ENCODE results near the gene TMEM156.
"Not testable (repeated sequence)": the region's sequence is repeated elsewhere in the genome, so short reads cannot be mapped to it uniquely, and the experiment has no call there.

The TMEM156 gene

DNA sequence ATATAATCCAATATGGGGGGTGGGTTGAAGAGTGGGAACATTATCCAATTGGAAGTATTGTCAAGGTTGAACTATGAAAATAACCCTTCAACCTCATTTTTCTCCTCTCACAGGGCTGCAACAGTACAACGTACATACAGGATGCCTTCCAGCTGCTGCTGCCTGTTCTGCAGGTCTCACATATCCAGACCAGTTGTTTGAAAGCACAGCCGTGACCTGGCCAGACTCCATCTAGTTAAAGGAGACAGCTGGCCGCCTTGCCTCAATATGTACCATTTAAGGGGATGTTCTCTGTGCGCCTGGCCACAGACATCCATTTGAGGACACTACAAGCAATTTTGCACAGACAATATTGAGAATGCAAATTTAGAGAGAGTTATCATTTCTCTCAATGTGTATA lies 88.9 kb downstream of the TMEM156 start (continued):
- TF ChIP-seq, protein P1, sequence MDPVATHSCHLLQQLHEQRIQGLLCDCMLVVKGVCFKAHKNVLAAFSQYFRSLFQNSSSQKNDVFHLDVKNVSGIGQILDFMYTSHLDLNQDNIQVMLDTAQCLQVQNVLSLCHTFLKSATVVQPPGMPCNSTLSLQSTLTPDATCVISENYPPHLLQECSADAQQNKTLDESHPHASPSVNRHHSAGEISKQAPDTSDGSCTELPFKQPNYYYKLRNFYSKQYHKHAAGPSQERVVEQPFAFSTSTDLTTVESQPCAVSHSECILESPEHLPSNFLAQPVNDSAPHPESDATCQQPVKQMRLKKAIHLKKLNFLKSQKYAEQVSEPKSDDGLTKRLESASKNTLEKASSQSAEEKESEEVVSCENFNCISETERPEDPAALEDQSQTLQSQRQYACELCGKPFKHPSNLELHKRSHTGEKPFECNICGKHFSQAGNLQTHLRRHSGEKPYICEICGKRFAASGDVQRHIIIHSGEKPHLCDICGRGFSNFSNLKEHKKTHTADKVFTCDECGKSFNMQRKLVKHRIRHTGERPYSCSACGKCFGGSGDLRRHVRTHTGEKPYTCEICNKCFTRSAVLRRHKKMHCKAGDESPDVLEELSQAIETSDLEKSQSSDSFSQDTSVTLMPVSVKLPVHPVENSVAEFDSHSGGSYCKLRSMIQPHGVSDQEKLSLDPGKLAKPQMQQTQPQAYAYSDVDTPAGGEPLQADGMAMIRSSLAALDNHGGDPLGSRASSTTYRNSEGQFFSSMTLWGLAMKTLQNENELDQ (tag by site-specific recombination; IDR thresholded peaks at IDR 0.05; ENCODE audit: low read depth): no peak

DNA sequence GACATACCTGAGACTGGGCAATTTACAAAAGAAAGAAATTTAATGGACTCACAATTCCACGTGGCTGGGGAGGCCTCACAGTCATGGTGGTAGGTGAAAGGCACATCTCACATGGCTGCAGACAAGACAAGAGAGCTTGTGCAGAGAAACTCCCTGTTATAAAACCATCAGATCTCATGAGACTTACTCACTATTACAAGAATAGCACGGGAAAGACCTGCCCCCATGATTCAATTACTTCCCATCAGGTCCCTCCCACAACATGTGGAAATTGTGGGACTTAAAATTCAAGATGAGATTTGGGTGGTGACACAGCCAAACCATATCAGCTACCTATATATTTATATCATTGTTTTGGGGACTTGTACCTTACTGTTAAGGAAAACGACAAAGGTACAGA lies 90.3 kb downstream of the TMEM156 start:
- CTCF ChIA-PET; H3K4me1 ChIP-seq (ENCODE audit: control insufficient read depth, insufficient read depth, low read length); H3K27ac ChIP-seq (ENCODE audit: extremely low read depth, low read depth, low read length); H3K9me3 ChIP-seq (ENCODE audit: control insufficient read depth, insufficient read depth, low read depth, low read length); H3K4me3 ChIP-seq (ENCODE audit: low read depth, low read length): not testable (repeated sequence)
- POLR2A ChIA-PET: interaction anchor here (0.5 kb wide), 1 partner anchor 413 kb away, joined by 7 read pairs; no protein-coding TSS in a partner anchor
- H3K36me3 ChIP-seq (ENCODE audit: control insufficient read depth in 2 of 2, insufficient read depth in 1 of 2, low read length in 2 of 2): peaks cover 0 to 42% of the 10 kb centered on the region in 2 experiments; a peak in 1 of 3 replicates

DNA sequence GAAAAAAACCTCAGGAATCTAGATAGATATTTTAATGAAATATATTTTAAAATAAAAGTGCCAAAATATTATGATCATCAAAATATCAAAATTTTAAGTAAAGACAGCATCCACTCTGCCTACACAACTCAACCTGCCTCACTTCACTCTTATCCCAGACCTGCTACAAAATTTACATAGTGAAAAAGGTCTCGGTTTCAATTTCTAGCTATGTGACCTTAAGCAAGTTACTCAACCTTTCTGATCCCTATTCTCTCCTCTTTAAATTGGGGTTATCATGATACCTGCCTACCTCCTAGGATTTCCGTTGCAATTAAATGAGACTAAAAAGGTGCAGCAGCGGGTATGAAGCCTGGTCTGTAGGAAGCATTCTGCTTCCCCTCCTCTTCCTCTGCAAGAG lies 91.7 kb downstream of the TMEM156 start:
- Histone ChIP-seq H3K4me3 (ENCODE audit: low read depth, low read length) (no peak overlapping the region), H3K36me3 (ENCODE audit: control insufficient read depth in 2 of 2, insufficient read depth in 1 of 2, low read length in 2 of 2) (peaks cover 0 to 46% of the 10 kb centered on the region in 2 experiments; a peak in 1 of 3 replicates), H3K9me3 (ENCODE audit: control insufficient read depth, insufficient read depth, low read depth, low read length) (no peaks in the 10 kb centered on the region), H3K27ac (ENCODE audit: extremely low read depth, low read depth, low read length) (no peak overlapping the region), H3K4me1 (ENCODE audit: control insufficient read depth, insufficient read depth, low read length) (no peaks in the 10 kb centered on the region)
- no peak for TF ChIP-seq ZNF391 (tag by site-specific recombination; IDR thresholded peaks at IDR 0.05; ENCODE audit: borderline replicate concordance, low read depth)
- TF ChIP-seq TRIM28 (IDR thresholded peaks at IDR 0.05; ENCODE audit: borderline replicate concordance, low read length): no peak
- no peak for TF ChIP-seq HOXA7 (CRISPR knock-in tag; IDR thresholded peaks at IDR 0.05; ENCODE audit: borderline replicate concordance)
- TF ChIP-seq MYNN (tag by site-specific recombination; IDR thresholded peaks at IDR 0.05; ENCODE audit: borderline replicate concordance): no peak
- no peak for TF ChIP-seq GLIS2 (tag by site-specific recombination; IDR thresholded peaks at IDR 0.05)
- TF ChIP-seq, protein P2, sequence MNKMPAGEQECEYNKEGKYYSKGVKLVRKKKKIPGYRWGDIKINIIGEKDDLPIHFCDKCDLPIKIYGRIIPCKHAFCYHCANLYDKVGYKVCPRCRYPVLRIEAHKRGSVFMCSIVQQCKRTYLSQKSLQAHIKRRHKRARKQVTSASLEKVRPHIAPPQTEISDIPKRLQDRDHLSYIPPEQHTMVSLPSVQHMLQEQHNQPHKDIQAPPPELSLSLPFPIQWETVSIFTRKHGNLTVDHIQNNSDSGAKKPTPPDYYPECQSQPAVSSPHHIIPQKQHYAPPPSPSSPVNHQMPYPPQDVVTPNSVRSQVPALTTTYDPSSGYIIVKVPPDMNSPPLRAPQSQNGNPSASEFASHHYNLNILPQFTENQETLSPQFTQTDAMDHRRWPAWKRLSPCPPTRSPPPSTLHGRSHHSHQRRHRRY (tag by site-specific recombination; IDR thresholded peaks at IDR 0.05): no peak
- TF ChIP-seq, protein P3, sequence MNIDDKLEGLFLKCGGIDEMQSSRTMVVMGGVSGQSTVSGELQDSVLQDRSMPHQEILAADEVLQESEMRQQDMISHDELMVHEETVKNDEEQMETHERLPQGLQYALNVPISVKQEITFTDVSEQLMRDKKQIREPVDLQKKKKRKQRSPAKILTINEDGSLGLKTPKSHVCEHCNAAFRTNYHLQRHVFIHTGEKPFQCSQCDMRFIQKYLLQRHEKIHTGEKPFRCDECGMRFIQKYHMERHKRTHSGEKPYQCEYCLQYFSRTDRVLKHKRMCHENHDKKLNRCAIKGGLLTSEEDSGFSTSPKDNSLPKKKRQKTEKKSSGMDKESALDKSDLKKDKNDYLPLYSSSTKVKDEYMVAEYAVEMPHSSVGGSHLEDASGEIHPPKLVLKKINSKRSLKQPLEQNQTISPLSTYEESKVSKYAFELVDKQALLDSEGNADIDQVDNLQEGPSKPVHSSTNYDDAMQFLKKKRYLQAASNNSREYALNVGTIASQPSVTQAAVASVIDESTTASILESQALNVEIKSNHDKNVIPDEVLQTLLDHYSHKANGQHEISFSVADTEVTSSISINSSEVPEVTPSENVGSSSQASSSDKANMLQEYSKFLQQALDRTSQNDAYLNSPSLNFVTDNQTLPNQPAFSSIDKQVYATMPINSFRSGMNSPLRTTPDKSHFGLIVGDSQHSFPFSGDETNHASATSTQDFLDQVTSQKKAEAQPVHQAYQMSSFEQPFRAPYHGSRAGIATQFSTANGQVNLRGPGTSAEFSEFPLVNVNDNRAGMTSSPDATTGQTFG (tag by site-specific recombination; IDR thresholded peaks at IDR 0.05; ENCODE audit: borderline replicate concordance): no peak
- TF ChIP-seq ZNF140 (tag by site-specific recombination; IDR thresholded peaks at IDR 0.05): no peak
- TF ChIP-seq ZNF776 (tag by site-specific recombination; IDR thresholded peaks at IDR 0.05; ENCODE audit: borderline replicate concordance): no peak
- no peak for TF ChIP-seq KLF16 (tag by site-specific recombination; IDR thresholded peaks at IDR 0.05)
- TF ChIP-seq ZSCAN23 (tag by site-specific recombination; IDR thresholded peaks at IDR 0.05): no peak
- TF ChIP-seq ZNF473 (tag by site-specific recombination; IDR thresholded peaks at IDR 0.05): no peak
- TF ChIP-seq ZNF132 (tag by site-specific recombination; IDR thresholded peaks at IDR 0.05; ENCODE audit: borderline replicate concordance): no peak
- no peak for TF ChIP-seq ZIC2 (tag by site-specific recombination; IDR thresholded peaks at IDR 0.05)
- TF ChIP-seq, protein P4, sequence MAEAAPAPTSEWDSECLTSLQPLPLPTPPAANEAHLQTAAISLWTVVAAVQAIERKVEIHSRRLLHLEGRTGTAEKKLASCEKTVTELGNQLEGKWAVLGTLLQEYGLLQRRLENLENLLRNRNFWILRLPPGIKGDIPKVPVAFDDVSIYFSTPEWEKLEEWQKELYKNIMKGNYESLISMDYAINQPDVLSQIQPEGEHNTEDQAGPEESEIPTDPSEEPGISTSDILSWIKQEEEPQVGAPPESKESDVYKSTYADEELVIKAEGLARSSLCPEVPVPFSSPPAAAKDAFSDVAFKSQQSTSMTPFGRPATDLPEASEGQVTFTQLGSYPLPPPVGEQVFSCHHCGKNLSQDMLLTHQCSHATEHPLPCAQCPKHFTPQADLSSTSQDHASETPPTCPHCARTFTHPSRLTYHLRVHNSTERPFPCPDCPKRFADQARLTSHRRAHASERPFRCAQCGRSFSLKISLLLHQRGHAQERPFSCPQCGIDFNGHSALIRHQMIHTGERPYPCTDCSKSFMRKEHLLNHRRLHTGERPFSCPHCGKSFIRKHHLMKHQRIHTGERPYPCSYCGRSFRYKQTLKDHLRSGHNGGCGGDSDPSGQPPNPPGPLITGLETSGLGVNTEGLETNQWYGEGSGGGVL (tag by site-specific recombination; IDR thresholded peaks at IDR 0.05): no peak
- TF ChIP-seq ZNF626 (tag by site-specific recombination; IDR thresholded peaks at IDR 0.05): no peak
- TF ChIP-seq, protein P5, sequence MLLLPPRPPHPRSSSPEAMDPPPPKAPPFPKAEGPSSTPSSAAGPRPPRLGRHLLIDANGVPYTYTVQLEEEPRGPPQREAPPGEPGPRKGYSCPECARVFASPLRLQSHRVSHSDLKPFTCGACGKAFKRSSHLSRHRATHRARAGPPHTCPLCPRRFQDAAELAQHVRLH (tag by site-specific recombination; IDR thresholded peaks at IDR 0.05): no peak
- TF ChIP-seq SP3 (tag by site-specific recombination; IDR thresholded peaks at IDR 0.05): no peak
- TF ChIP-seq ZNF701 (tag by site-specific recombination; IDR thresholded peaks at IDR 0.05): no peak
- no peak for TF ChIP-seq ZNF184 (tag by site-specific recombination; IDR thresholded peaks at IDR 0.05)
- ChIA-PET CTCF (interaction anchor here (0.7 kb wide), 1 partner anchor 103 kb away, joined by 3 read pairs; no protein-coding TSS in a partner anchor), POLR2A (no interaction called here)
